Fibroblast of the aortic adventitia (primary cell): ENCODE results near the gene TRMT61A. TPM values are rescaled to one million over a fixed set of nuclear protein-coding genes. Genes with fewer than 3 reads are reported as not detected.

Source experiments
- DNase-seq: peaks from one replicate; pipeline ENCODE4 v3.0.0-alpha.2; 2010; ENCODE audit warnings: low read depth
- H3K4me3 ChIP-seq: 2 replicates; pipeline ENCODE4 v1.5.1; 2011; ENCODE audit warnings: low read depth, mild to moderate bottlenecking, control low read depth, low read length, moderate library complexity
- CTCF ChIP-seq: IDR thresholded peaks from 2 replicates; pipeline ENCODE4 v1.5.1; 2011; ENCODE audit warnings: mild to moderate bottlenecking, low read length, control low read depth, inconsistent platforms; ENCODE audit not compliant: insufficient read depth
- total RNA-seq: library from RNA; depleted of rRNA; stranded (reverse); fragments of >200 nt; gene quantifications from 2 replicates; pipeline ENCODE4 v1.2.3, GENCODE V29; 2012; ENCODE audit warnings: low replicate concordance

Gene TRMT61A
- total RNA-seq, 1 donor = 9.2 TPM

GRCh38 chr14:103552846-103553210 is 23.8 kb downstream of the TRMT61A start:
- no peak for TF ChIP-seq CTCF
- DNase-seq = no peak
- no peak overlapping the region for H3K4me3 ChIP-seq

GRCh38 chr14:103555559-103556337 is 26.8 kb downstream of the TRMT61A start:
- no peak overlapping the region for H3K4me3 ChIP-seq
- no peak for TF ChIP-seq CTCF
- no peak for DNase-seq

DNA sequence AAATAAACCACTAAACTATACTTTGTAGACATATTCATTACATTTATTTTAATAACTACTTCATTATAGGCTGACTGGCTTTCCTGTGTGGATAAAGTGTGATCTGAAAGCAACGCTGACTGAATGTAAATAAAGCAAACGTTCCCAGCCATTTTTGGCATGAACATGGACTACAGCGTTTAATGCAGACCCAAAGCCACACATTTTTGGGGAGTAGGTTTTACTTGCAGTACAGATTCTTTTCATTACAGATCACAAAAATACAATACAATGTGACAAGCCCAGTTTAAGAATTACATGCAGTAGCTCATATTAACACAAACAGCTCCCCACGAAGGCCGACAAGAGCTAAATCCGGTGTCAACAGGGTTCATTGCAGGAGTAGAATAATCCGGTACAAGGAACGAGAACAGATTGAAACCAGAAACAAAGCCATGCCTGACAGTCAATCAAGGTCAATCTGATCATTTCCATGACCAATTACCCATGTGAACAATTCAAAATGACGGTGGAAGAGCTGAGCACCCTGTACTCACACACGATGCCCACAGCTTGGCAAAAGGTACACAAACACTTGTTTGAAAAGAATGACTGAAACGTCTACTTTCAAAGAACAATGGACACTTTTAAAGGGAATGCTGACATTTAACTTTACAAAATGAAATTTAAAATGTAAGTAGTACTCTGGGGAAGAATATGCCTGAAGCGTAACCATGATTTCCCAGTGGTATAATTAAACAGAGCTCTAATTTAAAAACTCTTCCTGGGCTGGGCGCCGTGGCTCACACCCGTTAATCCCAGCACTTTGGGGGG is 28.2 kb downstream of the TRMT61A start:
- DNase-seq = no peak
- H3K4me3 ChIP-seq = no peak overlapping the region
- TF ChIP-seq CTCF = no peak

GRCh38 chr14:103558071-103558882 is 29.3 kb downstream of the TRMT61A start:
- TF ChIP-seq CTCF = no peak
- H3K4me3 ChIP-seq = no peak overlapping the region
- DNase-seq = peak; percentile 66

GRCh38 chr14:103559766-103560165 is 30.8 kb downstream of the TRMT61A start:
- TF ChIP-seq CTCF = no peak
- no peak overlapping the region for H3K4me3 ChIP-seq
- no peak for DNase-seq

- no peak for DNase-seq
- peak overlapping the region; percentile 63 for H3K4me3 ChIP-seq
- TF ChIP-seq CTCF = no peak
Observed at GRCh38 chr14:103560691-103561090, 31.7 kb downstream of the TRMT61A start.
